ENCODE measurements around the gene DNAJA2.
"Not testable (repeated sequence)": the region's sequence is repeated elsewhere in the genome, so short reads cannot be mapped to it uniquely, and the experiment has no call there.

Gene DNAJA2

DNA sequence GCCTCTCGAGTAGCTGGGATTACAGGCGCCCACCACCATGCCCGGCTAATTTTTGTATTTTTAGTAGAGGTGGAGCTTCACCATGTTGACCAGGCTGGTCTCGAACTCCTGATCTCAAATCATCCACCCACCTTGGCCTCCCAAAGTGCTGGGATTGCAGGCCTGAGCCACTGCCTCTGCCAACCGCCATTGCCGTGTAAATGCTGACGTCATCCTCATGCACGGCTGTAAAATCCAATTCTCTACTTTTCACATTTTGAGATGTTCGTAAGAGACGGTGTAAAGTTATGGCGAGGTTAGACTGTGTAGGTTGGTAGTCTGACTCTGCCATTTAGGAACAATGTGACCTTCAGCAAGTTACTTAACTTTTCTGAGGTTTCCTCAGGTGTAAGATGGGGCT is 1.7 kb upstream of the DNAJA2 start:
- DNase-seq (ENCODE audit: low read depth) = no peak

DNA sequence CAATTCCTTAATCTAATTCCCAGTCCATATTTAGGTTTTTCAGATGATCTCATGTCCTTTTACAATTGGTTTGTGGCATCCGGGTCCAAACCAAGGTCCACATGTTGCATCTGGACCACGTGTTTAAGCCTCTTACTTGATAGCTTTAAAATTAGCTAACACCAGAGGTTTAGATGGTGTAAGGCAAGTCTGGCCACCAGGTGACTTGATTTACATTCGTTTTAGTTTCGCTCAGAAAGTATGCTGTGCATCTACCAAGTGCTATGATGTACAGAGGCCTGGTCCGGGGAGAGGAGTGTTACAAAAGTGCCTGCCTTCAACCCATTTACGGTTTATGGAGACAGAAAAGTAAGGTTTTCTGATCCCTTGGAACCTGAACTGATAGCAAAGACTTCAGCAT is 878 bp upstream of the DNAJA2 start:
- no peak for DNase-seq (ENCODE audit: low read depth)

DNA sequence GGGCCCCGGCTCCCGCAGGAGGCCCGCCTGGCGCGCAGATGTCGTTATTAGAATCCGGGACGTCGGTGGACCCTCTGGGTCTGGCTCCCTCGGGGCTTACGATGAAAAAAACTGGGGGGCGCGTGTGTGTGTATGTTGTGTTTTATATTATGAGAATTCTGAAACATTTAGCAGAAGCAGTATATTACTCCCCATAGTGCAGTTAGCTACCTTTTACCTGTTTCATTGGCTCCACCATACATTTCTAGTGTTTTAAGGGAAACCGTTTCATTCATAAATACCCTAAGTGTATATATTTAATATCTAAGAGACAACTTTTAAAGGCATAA is 486 bp upstream of the DNAJA2 start:
- no peak for DNase-seq (ENCODE audit: low read depth)

DNA sequence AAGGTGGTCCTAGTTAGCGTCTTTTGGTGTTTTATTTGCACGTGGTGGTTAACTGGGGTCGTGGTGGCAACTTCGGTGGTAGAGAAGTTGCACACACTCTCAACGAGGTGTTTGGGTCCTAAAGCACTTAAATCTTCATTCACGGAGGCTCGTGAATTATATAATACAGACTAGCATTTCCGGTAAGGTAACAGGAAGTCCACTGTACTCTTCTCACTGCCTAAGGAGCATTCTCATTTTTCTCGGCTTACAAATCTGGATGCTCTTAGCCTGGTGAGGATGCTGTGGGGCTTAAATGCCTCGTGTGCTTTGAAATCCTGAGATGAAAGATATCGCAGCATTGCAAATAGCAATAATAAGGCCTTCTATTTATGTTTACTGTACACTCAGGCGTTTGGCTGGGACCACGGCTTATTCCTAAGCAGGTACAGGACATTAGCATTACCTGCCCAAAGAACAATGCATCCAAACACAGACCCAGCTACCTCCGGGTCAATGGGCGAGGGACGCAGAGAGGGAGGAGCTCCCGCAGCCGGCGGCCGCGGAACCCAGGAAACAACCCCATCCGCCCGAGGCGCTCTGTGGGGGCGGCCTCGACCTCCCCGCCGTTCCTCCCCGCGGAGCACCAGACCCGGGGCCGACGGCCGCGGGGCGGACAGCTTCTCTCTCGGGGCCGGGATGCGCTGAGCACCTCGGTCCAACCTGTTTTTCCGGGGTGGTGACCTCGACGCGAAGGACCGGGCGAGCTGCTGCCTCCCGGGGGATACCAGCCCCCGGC is 856 bp downstream of the DNAJA2 start:
- DNase-seq (ENCODE audit: low read depth) = peak; percentile 49

DNA sequence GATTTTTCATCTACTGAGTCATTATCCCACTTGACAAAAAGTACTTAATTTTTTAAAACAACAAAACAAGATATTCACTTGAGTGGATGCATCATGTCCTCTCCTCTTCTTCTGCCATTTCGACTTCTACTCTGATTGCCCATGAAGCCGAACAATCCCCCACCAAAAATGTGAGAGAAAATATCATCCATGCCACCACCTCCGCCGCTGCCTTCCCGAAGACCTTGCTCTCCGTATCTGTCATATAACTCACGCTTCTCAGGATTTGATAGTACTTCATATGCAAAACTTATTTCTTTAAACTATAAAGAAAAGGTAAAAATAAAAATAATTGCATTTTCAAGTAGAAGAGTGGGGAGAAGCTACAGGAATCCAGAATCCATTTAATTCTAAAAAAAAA is 2.2 kb downstream of the DNAJA2 start:
- no peak for DNase-seq (ENCODE audit: low read depth)

DNA sequence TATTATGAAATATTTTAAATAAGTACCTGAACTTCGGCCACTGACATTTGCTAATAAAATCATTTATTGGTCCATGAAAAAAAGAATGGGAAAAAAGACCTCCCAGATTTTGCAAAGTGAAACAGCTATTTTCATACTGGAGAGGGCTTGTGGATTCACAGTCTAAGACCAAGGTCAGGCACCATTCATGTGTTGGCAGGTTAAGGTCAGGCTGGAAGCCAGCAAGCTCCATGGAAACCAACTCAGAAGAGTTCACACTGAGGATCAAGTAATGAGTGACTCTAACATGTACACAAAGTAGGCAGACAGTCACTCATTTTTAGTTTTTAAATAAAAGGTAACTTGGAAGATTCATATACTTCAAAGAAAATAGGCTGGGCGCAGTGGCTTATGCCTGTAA is 3.4 kb downstream of the DNAJA2 start:
- no peak for DNase-seq (ENCODE audit: low read depth)

DNA sequence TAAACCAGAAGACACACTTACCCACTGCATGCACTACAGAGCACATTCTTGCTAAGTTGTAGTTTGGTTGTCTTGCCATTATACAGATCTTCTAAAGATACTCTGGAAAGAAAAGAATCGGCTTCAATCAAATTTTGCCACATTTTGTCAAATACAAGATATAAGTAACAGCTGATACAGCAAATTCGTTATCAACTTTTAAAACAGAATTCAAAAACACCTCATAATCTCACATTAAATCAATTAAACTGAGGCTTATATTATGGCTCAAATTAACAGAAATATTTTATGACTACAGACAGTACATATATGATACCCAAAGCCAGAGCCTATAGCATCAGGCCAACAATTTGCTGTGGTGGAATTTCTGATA is 5.4 kb downstream of the DNAJA2 start:
- no peak for DNase-seq (ENCODE audit: low read depth)

DNA sequence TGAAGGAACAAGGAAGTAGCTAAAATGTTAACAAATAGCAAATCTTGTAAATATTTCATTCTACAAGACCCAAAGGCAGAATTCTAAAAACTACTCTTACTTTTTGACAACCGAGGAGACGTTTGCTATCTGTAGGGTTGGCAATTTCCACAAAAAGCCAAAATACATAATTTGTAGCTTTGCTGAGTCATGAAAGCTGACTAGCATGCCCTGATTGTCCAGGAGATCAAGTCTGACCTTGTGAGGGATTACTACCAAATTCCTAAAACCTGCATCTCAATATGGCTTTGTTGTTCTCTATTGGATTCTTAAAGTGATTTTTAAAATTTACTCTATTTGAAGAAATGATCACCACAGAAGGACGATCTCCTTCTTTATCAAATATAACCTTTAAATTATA is 10.8 kb downstream of the DNAJA2 start:
- DNase-seq (ENCODE audit: low read depth) = no peak

DNA sequence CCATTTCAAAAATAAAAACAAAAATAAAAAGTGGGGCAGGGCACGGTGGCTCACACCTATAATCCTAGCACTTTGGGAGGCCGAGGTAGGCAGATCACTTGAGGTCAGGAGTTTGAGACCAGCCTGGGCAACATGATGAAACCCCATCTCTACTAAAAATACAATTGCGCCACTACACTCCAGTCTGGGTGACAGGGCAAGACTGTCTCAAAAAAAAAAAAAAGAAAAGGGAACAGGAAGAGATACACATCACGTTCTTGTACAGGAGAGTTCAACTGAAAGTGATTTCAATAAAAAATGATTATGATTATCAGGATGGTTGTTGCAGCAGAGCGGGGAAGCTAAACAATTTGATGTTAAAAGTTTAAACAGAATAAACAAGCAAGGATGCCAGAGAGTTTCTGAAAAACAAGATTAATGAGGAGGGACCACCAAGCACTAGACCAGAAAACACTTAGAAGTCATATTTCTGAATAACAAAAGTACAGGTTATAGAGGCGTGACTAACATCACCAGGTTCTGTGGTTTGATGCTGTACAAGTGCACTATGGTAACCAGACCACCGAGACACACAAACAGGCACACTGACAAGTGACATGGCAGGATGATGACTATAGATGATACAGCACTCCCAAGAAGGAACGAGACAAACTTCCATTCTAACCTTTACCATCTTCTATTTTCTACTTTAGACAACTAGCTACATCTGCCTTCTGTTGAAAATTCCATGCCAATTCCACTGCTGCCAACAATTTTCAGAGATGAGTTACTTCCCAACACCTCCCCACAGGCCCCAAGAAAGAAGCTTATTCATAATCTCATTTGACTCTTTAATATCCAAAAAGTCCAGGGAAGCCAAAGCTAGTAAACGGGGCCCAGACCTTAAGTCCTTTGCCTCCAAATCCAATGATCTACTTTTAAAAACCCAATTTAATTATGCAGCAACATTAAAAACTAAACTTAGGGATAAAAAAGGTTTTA is 11.8 kb downstream of the DNAJA2 start:
- peak; percentile 28 for DNase-seq (ENCODE audit: low read depth)

DNA sequence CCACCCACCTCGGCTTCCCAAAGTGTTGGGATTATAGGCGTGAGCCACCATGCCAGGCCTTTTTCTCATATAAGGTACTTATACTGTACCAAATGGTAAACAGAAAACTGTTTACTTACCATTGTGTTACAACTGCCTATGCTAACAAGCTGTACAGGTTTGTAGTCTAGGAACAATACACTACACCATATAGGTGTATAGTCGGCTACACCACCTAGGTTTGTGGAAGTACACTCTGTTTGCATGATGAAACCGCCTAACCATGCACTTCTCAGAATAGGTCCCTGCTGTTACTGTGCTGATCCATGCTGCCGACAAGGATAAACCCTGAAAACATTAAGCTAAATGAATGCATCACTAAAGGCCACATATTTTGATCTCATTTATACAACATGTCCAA is 18.9 kb downstream of the DNAJA2 start:
- no peak for DNase-seq (ENCODE audit: low read depth)

DNA sequence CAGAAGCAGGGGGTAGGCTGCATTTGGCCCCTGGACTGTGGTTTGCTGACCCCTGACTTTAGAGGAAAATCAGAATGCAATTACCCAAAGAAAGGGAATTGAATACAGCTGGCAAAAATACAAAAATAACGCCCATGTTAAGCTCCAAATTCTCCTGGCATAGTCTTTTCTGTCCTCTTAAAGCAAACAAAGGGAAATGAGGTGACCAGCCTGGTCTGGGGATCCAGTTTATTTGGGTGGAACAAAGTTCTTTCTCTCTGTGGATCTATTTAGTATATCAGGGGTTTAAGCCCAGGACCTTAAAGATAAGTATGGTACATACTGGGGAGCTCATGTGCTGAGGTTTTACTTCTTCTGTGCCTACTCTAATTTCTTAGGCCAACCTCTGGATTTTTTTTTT is 23.5 kb downstream of the DNAJA2 start:
- no peak for DNase-seq (ENCODE audit: low read depth)

DNA sequence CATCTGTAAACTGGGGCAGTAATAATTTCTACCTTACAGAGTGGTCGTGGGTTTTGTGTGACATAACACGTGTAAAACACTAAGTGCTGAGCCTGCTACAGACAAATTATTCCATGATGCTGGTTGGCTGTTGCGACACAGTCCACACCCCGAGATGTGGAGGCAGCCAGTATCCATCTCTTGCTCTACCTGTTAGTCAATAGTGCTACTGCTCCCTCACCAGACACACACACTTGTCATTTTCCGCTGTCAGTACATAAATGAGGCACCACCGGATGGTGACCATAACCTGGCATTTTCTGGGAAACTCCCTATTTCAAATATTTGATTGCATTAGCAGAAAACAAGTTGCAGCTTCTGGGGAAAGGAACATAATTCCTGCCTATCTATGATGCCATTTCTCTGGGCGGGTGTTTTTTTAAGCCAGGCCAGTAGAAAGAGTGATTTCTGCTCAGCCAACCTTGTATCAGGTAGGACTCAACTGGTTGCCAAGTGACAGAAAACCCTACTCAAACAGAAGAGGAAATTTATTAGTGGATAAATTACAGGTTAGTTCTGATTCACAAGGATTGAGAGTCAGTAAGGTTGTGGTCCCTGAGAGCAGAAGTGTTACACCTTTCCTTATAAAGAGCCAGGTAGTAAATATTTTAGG is 24.1 kb downstream of the DNAJA2 start:
- DNase-seq (ENCODE audit: low read depth) = peak; percentile 20

DNA sequence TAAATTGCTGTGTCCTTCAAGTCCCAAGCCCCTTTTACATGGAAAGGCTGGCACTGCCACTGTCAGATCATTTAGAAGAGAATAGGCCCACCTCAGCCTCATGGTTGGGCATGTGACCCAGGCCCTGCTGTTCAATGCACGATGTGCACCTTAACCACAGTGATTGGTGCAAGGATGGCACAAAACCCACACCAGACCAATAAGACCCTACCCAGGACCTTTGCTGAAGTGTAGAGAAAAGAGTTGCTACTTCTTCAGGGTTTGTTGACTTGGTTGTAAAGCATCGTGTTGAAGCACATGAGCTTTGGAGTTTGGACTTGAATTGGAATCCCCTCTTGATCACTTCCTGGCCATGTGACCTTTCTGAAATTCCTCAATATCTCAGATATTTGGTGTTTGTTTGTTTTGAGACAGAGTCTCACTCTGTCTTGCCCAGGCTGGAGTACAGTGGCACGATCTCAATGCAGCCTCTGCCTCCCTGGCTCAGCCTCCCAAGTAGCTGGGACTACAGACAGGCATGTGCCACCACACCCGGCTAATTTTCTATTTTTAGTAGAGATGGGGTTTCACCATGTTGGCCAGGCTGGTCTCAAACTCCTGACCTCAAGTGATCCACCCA is 24.8 kb downstream of the DNAJA2 start:
- no peak for DNase-seq (ENCODE audit: low read depth)

DNA sequence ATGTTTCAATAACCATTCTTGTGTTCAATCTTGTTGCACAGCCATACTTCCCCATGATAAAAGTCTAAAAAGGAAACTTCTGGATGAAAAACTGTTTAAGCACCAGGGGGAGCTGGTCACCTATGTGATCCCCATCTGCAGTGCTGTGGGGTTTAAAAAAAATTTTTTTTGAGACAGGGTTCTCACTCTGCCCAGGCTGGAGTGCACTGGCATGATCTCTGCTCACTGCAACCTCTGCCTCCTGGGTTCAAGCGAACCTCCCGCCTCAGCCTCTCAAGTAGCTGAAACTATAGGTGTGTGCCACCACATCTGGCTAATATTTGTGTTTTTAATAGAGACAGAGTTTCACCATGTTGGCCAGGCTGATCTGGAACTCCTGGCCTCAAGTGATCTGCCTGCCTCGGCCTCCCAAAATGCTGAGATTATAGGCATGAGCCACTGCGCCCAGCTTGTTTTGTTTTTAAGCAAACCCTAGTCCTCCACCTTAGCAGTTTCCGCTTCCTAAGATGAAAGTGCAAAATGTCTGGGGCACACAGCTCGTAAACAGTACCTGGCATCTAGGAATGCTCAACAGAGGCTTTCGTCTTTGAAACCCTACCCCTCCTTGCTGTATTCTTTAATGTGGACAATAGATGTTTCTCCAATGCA is 25.4 kb downstream of the DNAJA2 start:
- DNase-seq (ENCODE audit: low read depth) = no peak

DNA sequence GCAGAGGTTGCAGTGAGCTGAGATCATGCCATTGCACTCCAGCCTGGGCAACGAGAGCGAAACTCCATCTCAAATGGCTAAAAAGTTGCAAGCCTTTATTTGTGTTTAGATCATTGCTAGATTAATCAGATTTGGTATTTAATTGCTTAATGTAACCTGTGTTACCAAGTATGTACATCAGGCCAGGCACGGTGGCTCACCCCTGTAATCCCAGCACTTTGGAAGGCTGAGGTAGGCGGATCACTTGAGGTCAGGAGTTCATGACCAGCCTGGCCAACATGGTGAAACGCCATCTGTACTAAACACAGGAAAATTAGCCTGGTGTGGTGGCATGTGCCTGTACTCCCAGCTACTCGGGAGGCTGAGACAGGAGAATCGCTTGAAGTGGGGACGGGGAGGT is 28.8 kb downstream of the DNAJA2 start:
- not testable (repeated sequence) for DNase-seq (ENCODE audit: low read depth)

DNA sequence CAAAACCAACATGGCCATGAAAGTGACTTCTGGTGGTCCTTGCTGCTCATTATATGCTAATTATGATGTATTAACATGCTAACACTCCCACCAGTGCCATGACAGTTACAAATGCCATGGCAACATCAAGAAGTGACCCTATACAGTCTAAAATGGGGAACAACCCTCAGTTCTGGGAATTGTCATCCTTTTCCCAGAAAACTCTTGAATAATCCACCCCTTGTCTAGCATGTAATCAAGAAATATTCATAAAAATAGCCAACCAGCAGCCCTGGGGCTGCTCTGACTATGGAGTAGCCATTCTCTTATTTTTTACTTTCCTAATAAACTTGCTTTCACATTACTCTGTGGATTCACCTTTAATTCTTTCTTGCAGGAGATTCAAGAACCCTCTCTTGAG is 35.9 kb downstream of the DNAJA2 start:
- no peak for DNase-seq (ENCODE audit: low read depth)

DNA sequence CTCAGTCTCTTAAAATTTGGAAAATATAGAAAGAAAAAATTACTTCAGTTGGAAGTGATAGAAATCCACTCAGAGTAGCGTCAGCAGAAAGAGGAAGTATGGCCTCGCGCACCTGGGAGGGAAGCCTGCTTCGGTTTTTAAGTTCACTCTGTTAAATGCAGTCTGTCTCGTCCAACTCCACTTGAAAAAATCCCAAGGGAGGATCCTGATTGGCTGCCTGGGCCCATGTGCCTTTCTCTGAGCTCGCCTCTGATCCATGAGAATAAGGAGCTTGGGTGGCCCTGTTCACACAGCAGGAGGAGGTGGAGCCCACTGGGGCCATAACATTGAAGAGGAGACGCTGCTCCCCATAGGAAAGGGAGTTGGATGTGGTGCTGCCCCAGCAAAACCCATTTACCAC is 40.7 kb downstream of the DNAJA2 start:
- no peak for DNase-seq (ENCODE audit: low read depth)

DNA sequence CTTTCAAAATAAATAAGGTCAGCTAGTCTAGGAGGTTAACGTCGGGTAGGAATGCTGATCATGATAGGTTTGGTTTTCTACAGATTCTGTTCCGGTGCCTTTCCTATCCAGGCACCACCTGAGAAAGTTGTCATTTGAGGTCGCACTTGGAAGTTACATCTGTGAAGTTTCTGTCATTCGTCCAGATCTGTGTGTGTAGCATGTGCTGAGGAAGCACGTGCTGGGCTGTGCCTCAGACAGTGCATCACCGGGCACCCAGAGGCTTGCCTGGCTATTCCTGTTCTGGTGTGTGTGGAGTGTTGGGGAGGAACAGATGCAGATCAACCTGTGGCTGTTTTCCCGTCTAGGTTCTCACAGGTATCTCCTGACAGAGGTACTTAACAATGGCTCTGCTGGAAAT is 42.6 kb downstream of the DNAJA2 start:
- DNase-seq (ENCODE audit: low read depth) = no peak

DNA sequence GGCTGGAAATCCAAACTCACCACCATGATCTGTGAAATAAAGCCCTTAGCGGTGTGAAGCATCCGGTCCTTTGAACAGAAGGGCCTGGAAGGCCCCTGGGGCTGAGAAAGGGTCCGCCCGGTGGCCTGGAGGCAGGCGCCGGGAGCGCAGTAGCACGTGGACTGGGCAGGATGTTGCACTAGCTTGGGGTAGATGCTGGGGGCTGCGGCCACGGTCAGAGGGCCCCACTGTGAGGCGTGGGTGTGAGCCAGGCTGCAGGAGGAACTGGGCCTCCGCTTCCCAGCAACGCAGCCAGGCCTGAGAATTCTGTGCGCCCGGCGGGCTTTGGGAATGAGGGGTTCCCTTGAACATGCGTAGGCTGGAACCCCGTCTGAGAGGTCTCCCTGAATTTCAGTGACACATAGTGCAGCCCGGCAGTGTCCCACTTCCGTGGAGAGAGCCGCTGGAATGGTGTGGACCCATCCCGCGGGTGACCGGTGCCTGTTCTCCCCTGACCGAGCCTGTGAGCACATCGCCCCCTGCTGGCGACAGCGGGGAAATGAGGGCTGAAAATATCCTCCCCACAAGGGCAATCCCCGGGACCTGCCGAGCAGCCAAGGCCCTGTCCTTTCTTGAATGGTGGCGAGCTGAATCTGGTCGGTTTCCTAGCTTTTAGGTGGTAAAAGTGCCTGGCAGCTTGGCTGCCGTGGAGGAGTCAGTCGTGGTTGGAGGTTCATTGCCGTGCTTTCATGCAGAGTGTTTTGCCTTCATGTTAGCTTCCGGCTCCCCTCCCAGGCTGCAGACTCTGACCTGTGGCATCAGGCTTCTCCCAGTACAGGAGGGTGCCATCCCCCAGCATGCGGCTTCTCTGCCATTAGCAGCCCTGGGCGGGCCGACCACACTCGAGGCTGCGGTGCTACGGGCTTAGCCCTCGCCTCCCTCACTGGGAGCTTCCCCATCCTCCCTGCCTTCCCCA is 43.8 kb downstream of the DNAJA2 start:
- DNase-seq (ENCODE audit: low read depth) = peak; percentile 66

DNA sequence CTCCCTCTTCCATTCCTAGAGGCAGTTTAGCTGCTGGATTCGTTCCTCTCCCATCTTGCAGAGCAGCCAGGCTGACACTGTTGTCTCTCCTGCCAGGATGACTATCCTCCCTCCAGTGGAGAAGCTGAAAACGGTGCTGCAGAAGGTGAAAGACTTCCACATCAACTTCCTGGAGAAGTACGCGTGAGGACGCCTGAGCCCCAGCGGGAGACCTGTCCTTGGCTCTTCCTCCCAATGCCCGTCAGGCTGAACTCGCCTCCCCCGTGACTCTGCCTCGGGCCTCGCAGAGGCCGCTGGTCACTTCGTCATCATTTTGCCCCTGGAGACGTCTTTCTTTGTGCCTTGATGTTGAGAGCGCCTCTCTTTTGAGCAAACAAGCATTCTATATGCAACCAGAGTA is 44.7 kb downstream of the DNAJA2 start:
- DNase-seq (ENCODE audit: low read depth) = no peak

DNA sequence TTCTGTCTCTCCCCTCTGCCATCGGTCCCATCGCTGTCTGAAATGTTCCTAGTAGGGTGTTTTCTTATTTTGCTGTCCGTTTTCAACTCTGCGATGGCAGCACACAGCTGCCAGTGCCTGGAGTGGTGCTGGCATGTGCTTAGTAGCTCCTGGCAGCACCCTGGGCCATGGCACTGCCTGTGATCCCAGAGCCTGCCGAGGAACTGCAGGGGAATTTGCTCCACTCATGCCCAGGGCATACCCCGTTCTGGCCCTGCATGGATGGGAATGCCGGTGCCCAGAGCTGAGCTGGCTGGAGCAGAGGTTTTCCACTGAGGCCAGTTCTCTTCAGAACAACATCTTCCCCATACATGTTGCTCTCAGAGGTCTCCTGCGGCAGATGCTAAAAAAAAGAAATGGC is 46.2 kb downstream of the DNAJA2 start:
- DNase-seq (ENCODE audit: low read depth) = no peak
